Lower leg skin (tissue), 3 donors: ENCODE results near the gene YY1.

Experiments
- CTCF ChIP-seq, 3 donors: fragments of 450-650 bp; IDR thresholded peaks; one replicate each; pipeline ENCODE4 v1.5.1; 2016; ENCODE audit warnings: antibody characterized with exemption in 3 of 3, mild to moderate bottlenecking in 3 of 3, moderate library complexity in 2 of 3
- POLR2A ChIP-seq, 2 donors: fragments of 450-650 bp; IDR thresholded peaks; one replicate each; pipeline ENCODE4 v1.6.1; 2016 to 2017; ENCODE audit warnings: antibody characterized with exemption in 2 of 2, mild to moderate bottlenecking in 1 of 2, moderate library complexity in 1 of 2

DNA sequence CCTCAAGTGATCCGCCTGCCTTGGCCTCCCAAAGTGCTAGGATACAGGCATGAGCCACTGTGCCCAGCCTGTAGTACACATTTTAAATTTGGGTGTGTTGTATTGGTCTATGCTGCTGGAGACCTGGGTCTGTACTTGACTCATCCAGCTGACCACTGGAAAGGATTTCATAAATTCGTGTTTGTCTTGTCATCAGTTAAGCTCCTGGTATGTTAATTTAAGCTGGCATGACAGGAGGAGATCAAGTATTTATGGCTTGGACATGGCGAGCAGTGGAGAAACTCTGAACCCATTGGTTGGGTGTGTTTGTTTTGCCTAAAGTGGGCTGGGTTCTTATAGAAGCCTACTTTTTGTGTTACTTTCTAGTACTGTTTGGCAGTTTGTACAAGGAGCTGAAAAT, 24.2 kb downstream of the YY1 start:
- no peak for TF ChIP-seq CTCF (IDR thresholded peaks at IDR 0.05)
- no peak for TF ChIP-seq POLR2A (IDR thresholded peaks at IDR 0.05)
